A549 (cell line): ENCODE results near the gene CLCN7.

Experiments used
- CHD2 ChIP-seq: fragments of 150-350 bp; IDR thresholded peaks from 2 replicates; pipeline ENCODE4 v1.6.1; 2014; ENCODE audit warnings: low read length; ENCODE audit not compliant: partially characterized antibody
- MAFK ChIP-seq: fragments of 450-650 bp; IDR thresholded peaks from 2 replicates; pipeline ENCODE4 v1.6.1; 2014; ENCODE audit not compliant: partially characterized antibody
- POLR2A ChIP-seq: IDR thresholded peaks from 2 replicates; pipeline ENCODE4 v1.6.1; 2012; ENCODE audit warnings: mild to moderate bottlenecking, low read length
- RARB ChIP-seq: fragments of 250-450 bp; sonication (Bioruptor Pico); IDR thresholded peaks from 2 replicates; pipeline ENCODE4 v1.8.0; 2021; ENCODE audit warnings: mild to moderate bottlenecking, moderate library complexity
- RCOR1 ChIP-seq: fragments of 150-350 bp; IDR thresholded peaks from 2 replicates; pipeline ENCODE4 v1.6.1; 2014; ENCODE audit warnings: antibody characterized with exemption, low read length, low read depth
- RFX5 ChIP-seq: fragments of 450-650 bp; IDR thresholded peaks from 2 replicates; pipeline ENCODE4 v1.7.1; 2014; ENCODE audit warnings: antibody characterized with exemption, mild to moderate bottlenecking, moderate library complexity
- ZNF302 ChIP-seq: fragments of 250-450 bp; sonication (Bioruptor Pico); IDR thresholded peaks from 2 replicates; pipeline ENCODE4 v1.9.0; 2021; ENCODE audit warnings: inconsistent platforms, mild to moderate bottlenecking, moderate library complexity
- TF ChIP-seq, protein P1 (sequence below): fragments of 200-600 bp; sonication (generic); IDR thresholded peaks from 2 replicates; pipeline ENCODE4 v1.6.1; 2016; ENCODE audit warnings: antibody characterized with exemption, mild to moderate bottlenecking, moderate library complexity
- TF ChIP-seq, protein P2 (sequence below): fragments of >200 bp; sonication (Bioruptor Twin); formaldehyde crosslinking; IDR thresholded peaks from 3 replicates; pipeline ENCODE4 v1.5.1; 2016
- TF ChIP-seq, protein P3 (sequence below): fragments of 450-650 bp; IDR thresholded peaks from 2 replicates; pipeline ENCODE4 v1.6.1; 2014; ENCODE audit warnings: antibody characterized with exemption

DNA sequence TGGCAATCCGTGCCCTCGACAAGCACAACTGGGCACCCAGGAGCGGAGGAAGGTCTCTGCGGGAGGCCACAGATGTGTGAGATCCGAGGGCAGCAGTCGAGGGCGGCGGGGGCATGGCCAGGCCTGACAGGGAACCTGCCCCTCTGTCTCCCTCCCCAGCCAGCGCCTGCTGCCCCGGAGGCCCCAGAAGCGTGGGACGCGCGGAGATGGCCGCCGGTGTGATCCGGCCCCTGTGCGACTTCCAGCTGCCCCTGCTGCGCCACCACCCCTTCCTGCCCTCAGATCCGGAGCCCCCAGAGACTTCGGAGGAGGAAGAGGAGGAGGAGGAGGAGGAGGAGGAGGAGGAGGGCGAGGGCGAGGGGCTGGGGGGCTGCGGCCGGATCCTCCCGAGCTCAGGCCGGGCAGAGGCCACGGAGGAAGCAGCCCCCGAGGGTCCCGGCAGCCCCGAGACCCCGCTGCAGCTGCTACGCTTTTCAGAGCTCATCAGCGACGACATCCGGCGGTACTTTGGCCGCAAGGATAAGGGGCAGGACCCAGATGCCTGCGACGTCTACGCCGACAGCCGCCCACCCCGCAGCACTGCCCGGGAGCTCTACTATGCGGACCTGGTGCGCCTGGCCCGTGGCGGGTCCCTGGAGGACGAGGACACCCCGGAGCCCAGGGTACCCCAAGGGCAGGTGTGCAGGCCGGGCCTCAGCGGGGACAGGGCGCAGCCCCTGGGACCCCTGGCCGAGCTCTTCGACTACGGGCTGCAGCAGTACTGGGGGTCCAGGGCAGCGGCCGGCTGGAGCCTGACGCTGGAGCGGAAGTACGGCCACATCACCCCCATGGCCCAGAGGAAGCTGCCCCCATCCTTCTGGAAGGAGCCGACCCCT lies 42.2 kb downstream of the CLCN7 start:
- TF ChIP-seq CHD2: no peak
- TF ChIP-seq, protein P1, sequence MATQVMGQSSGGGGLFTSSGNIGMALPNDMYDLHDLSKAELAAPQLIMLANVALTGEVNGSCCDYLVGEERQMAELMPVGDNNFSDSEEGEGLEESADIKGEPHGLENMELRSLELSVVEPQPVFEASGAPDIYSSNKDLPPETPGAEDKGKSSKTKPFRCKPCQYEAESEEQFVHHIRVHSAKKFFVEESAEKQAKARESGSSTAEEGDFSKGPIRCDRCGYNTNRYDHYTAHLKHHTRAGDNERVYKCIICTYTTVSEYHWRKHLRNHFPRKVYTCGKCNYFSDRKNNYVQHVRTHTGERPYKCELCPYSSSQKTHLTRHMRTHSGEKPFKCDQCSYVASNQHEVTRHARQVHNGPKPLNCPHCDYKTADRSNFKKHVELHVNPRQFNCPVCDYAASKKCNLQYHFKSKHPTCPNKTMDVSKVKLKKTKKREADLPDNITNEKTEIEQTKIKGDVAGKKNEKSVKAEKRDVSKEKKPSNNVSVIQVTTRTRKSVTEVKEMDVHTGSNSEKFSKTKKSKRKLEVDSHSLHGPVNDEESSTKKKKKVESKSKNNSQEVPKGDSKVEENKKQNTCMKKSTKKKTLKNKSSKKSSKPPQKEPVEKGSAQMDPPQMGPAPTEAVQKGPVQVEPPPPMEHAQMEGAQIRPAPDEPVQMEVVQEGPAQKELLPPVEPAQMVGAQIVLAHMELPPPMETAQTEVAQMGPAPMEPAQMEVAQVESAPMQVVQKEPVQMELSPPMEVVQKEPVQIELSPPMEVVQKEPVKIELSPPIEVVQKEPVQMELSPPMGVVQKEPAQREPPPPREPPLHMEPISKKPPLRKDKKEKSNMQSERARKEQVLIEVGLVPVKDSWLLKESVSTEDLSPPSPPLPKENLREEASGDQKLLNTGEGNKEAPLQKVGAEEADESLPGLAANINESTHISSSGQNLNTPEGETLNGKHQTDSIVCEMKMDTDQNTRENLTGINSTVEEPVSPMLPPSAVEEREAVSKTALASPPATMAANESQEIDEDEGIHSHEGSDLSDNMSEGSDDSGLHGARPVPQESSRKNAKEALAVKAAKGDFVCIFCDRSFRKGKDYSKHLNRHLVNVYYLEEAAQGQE: no peak
- no peak for TF ChIP-seq RCOR1
- TF ChIP-seq, protein P2, sequence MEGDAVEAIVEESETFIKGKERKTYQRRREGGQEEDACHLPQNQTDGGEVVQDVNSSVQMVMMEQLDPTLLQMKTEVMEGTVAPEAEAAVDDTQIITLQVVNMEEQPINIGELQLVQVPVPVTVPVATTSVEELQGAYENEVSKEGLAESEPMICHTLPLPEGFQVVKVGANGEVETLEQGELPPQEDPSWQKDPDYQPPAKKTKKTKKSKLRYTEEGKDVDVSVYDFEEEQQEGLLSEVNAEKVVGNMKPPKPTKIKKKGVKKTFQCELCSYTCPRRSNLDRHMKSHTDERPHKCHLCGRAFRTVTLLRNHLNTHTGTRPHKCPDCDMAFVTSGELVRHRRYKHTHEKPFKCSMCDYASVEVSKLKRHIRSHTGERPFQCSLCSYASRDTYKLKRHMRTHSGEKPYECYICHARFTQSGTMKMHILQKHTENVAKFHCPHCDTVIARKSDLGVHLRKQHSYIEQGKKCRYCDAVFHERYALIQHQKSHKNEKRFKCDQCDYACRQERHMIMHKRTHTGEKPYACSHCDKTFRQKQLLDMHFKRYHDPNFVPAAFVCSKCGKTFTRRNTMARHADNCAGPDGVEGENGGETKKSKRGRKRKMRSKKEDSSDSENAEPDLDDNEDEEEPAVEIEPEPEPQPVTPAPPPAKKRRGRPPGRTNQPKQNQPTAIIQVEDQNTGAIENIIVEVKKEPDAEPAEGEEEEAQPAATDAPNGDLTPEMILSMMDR: no peak
- no peak for TF ChIP-seq RARB (CRISPR knock-in tag)
- TF ChIP-seq POLR2A: no peak
- no peak for TF ChIP-seq MAFK
- no peak for TF ChIP-seq ZNF302 (CRISPR knock-in tag)
- TF ChIP-seq, protein P3, sequence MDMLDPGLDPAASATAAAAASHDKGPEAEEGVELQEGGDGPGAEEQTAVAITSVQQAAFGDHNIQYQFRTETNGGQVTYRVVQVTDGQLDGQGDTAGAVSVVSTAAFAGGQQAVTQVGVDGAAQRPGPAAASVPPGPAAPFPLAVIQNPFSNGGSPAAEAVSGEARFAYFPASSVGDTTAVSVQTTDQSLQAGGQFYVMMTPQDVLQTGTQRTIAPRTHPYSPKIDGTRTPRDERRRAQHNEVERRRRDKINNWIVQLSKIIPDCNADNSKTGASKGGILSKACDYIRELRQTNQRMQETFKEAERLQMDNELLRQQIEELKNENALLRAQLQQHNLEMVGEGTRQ: no peak
- TF ChIP-seq RFX5: no peak
